Smooth muscle cell (in vitro differentiated cells): ENCODE data around the gene FAM24A. TPM values are rescaled to one million over a fixed set of nuclear protein-coding genes. Genes with fewer than 3 reads are reported as not detected.
"Not testable (repeated sequence)": the region's sequence is repeated elsewhere in the genome, so short reads cannot be mapped to it uniquely, and the experiment has no call there.

ENCODE experiments used
- DNase-seq: peaks from one replicate; lab custom pipeline; 2025; ENCODE audit not compliant: unreplicated experiment; lab: John Stamatoyannopoulos, UW
- H2AFZ ChIP-seq: fragments of 200-600 bp; sonication (generic); 2 replicates; pipeline ENCODE4 v1.6.0; 2016; ENCODE audit warnings: antibody characterized with exemption, low read depth, mild to moderate bottlenecking
- H3F3A ChIP-seq: fragments of 200-600 bp; sonication (generic); 2 replicates; pipeline ENCODE4 v1.6.0; 2017; ENCODE audit warnings: antibody characterized with exemption, low read depth
- H3K27ac ChIP-seq: fragments of 200-600 bp; sonication (generic); 2 replicates; pipeline ENCODE4 v1.5.1; 2016; ENCODE audit warnings: low read depth, mild to moderate bottlenecking
- H3K27me3 ChIP-seq: fragments of 200-600 bp; sonication (generic); 2 replicates; pipeline ENCODE4 v1.6.1; 2016; ENCODE audit warnings: low read depth, mild to moderate bottlenecking
- H3K36me3 ChIP-seq: fragments of 200-600 bp; sonication (generic); 2 replicates; pipeline ENCODE4 v1.5.1; 2016; ENCODE audit warnings: low read depth
- H3K4me1 ChIP-seq: fragments of 200-600 bp; sonication (generic); 2 replicates; pipeline ENCODE4 v1.5.1; 2016; ENCODE audit warnings: low read depth
- H3K4me2 ChIP-seq: fragments of 200-600 bp; sonication (generic); 2 replicates; pipeline ENCODE4 v1.6.0; 2016; ENCODE audit warnings: mild to moderate bottlenecking
- H3K4me3 ChIP-seq: fragments of 200-600 bp; sonication (generic); 2 replicates; pipeline ENCODE4 v1.5.1; 2016; ENCODE audit warnings: mild to moderate bottlenecking
- H3K79me2 ChIP-seq: fragments of 200-600 bp; sonication (generic); 2 replicates; pipeline ENCODE4 v1.6.0; 2016; ENCODE audit warnings: low read depth, mild to moderate bottlenecking
- H3K9ac ChIP-seq: fragments of 200-600 bp; sonication (generic); 2 replicates; pipeline ENCODE4 v1.6.0; 2016; ENCODE audit warnings: low read depth
- H3K9me3 ChIP-seq: fragments of 200-600 bp; sonication (generic); replicated peaks from 2 replicates; pipeline ENCODE4 v1.5.1; 2016; ENCODE audit warnings: low read depth
- H4K20me1 ChIP-seq: fragments of 200-600 bp; sonication (generic); 2 replicates; pipeline ENCODE4 v1.6.0; 2016; ENCODE audit warnings: low read depth
- CTCF ChIP-seq: fragments of 200-600 bp; sonication (generic); IDR thresholded peaks from 2 replicates; pipeline ENCODE4 v1.5.1; 2017; ENCODE audit warnings: borderline replicate concordance, mild to moderate bottlenecking, antibody characterized with exemption; ENCODE audit not compliant: insufficient read depth, poor library complexity, severe bottlenecking
- WGBS: methylation state at CpG from one replicate; pipeline ENCODE4 v1.1.7; 2016; ENCODE audit warnings: low lambda C conversion rate; 5-methylcytosine and 5-hydroxymethylcytosine counted together
- polyA plus RNA-seq: library from polyadenylated mRNA; unstranded; fragments of >200 nt; fragmentation: Nextera tagmentation; extraction: Ambion mirVana; gene quantifications from 2 replicates; pipeline ENCODE4 v1.2.1, GENCODE V29; 2016
- total RNA-seq: library from RNA; depleted of rRNA; stranded (reverse); fragments of >200 nt; gene quantifications from 2 replicates; pipeline ENCODE4 v1.2.3, GENCODE V29; 2014

The FAM24A gene
- total and polyA plus RNA-seq, 2 experiments from 2014 or later = not detected

- Histone ChIP-seq H2AFZ (no peak overlapping the region), H3K79me2 (no peaks in the 10 kb centered on the region), H4K20me1 (no peaks in the 10 kb centered on the region), H3K4me3 (no peak overlapping the region), H3K4me2 (no peak overlapping the region), H3F3A (no peaks in the 10 kb centered on the region), H3K36me3 (no peaks in the 10 kb centered on the region), H3K9me3 (no peaks in the 10 kb centered on the region), H3K27me3 (no peaks in the 10 kb centered on the region), H3K9ac (no peak overlapping the region), H3K27ac (no peak overlapping the region), H3K4me1 (no peaks in the 10 kb centered on the region)
- no peak for TF ChIP-seq CTCF
- WGBS = 89% methylated on average over 5 of the region's 5 CpGs
- no peak for DNase-seq
Observed at GRCh38 chr10:122894261-122894944, 16.0 kb upstream of the FAM24A start.

DNA sequence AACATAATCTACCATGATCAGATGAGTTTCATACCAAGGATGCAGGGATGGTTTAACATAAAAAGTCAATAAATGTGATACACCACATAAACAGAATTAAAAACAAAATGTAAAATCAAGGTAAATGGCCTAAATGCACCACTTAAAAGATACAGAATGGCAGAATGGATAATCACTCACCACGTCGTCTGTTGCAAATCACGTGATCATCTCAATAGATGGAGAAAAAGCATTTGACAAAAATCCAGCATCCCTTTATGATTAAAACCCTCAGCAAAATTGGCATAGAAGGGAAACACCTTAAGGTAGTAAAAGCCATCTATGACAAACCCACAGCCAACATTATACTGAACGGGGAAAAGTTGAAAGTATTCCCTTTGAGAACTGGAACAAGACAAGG is 6.5 kb upstream of the FAM24A start:
- not testable (repeated sequence) for DNase-seq, H4K20me1 ChIP-seq, H3K27ac ChIP-seq, H2AFZ ChIP-seq, H3K79me2 ChIP-seq, H3K9ac ChIP-seq, H3K4me3 ChIP-seq, H3K36me3 ChIP-seq, H3F3A ChIP-seq, H3K9me3 ChIP-seq, H3K27me3 ChIP-seq, H3K4me2 ChIP-seq, H3K4me1 ChIP-seq
- 85% methylated on average over 4 of the region's 4 CpGs for WGBS

DNA sequence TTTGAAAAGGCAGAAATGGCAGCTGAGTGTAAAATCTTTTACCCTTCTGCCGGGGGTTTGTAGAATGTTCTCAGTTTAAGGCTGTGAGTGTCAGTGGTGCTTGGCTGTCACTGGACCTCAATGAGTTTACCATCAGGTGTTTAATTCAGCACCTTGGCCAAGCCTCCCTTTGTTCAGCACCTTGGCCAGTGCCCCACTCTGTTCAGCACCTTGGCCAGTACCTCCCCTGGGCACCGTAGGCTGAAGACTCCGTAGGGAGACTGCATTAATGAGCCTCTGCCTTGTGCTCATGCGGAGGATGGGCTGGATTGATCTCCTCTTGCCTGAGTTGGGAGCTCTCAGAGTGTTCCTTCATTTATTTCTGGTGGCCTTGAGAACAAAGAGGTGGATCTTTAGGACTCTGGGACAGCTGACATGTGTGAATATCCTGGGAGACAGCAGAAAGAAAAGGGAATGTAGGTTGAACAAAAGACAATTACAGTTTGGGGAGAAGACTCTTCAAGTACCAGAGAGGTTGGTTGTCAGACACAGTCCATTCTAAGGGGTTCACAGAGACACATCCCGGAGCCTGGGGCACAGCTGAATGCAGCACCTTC is 1.6 kb downstream of the FAM24A start:
- H3F3A ChIP-seq = no peaks in the 10 kb centered on the region
- no peaks in the 10 kb centered on the region for H3K27me3 ChIP-seq
- no peak overlapping the region for H3K4me2 ChIP-seq
- H4K20me1 ChIP-seq = no peaks in the 10 kb centered on the region
- no peaks in the 10 kb centered on the region for H3K36me3 ChIP-seq
- H3K4me1 ChIP-seq = no peaks in the 10 kb centered on the region
- 30% methylated on average over 5 of the region's 5 CpGs for WGBS
- no peak overlapping the region for H2AFZ ChIP-seq
- H3K27ac ChIP-seq = no peak overlapping the region
- no peak overlapping the region for H3K4me3 ChIP-seq
- TF ChIP-seq CTCF = no peak
- H3K9me3 ChIP-seq = no peaks in the 10 kb centered on the region
- DNase-seq = peak; percentile 3
- H3K79me2 ChIP-seq = no peaks in the 10 kb centered on the region
- no peak overlapping the region for H3K9ac ChIP-seq

DNA sequence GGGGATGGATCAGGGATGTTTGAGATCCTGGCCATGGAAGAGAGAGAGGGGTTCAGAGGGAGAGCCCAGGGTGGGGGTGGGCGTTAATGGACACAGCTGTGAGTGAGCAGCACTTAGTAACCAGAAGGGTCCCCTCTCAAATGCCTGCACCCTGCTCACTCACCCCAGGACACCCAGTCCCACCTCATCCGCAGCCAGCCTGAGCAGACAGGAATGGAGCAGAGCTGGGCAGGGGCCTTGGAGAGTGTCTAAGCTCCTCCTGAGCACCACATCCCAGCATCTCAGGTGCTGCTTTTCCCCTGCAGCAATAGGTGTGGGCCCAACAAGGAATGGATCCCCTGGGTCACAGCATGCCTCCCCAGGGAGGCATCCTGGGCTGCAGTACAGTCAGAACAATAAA is 5.3 kb downstream of the FAM24A start:
- Histone ChIP-seq H3F3A (no peaks in the 10 kb centered on the region), H3K4me2 (no peak overlapping the region), H3K36me3 (no peaks in the 10 kb centered on the region), H3K27ac (no peak overlapping the region), H3K9me3 (no peaks in the 10 kb centered on the region), H3K79me2 (no peaks in the 10 kb centered on the region), H2AFZ (no peak overlapping the region), H3K4me1 (no peaks in the 10 kb centered on the region), H3K27me3 (no peaks in the 10 kb centered on the region), H3K9ac (no peak overlapping the region), H4K20me1 (no peaks in the 10 kb centered on the region), H3K4me3 (no peak overlapping the region)
- no peak for DNase-seq
- TF ChIP-seq CTCF = no peak
- WGBS = 57% methylated on average over 2 of the region's 2 CpGs
